Left renal cortex interstitium (tissue), 4 donors: ENCODE measurements around the gene CIAO1. TPM values are rescaled to one million over a fixed set of nuclear protein-coding genes. Genes with fewer than 3 reads are reported as not detected.
"Not testable (repeated sequence)": the region's sequence is repeated elsewhere in the genome, so short reads cannot be mapped to it uniquely, and the experiment has no call there.

ENCODE experiments used
- DNase-seq, 4 donors: peaks; one replicate each; pipeline ENCODE4 v3.0.0-alpha.2; 2013; ENCODE audit warnings: low read depth in 4 of 4, low spot score in 2 of 4, missing footprints in 1 of 4
- polyA plus RNA-seq, 4 donors: library from polyadenylated mRNA; unstranded; fragments of 120-200 nt; gene quantifications; one replicate each; pipeline ENCODE4 v1.2.1, GENCODE V29; 2013; ENCODE audit not compliant: insufficient read length in 4 of 4

The CIAO1 gene
- polyA plus RNA-seq: 10 to 100 TPM; 61.5 to 82.0 (median 72.3) TPM

DNA sequence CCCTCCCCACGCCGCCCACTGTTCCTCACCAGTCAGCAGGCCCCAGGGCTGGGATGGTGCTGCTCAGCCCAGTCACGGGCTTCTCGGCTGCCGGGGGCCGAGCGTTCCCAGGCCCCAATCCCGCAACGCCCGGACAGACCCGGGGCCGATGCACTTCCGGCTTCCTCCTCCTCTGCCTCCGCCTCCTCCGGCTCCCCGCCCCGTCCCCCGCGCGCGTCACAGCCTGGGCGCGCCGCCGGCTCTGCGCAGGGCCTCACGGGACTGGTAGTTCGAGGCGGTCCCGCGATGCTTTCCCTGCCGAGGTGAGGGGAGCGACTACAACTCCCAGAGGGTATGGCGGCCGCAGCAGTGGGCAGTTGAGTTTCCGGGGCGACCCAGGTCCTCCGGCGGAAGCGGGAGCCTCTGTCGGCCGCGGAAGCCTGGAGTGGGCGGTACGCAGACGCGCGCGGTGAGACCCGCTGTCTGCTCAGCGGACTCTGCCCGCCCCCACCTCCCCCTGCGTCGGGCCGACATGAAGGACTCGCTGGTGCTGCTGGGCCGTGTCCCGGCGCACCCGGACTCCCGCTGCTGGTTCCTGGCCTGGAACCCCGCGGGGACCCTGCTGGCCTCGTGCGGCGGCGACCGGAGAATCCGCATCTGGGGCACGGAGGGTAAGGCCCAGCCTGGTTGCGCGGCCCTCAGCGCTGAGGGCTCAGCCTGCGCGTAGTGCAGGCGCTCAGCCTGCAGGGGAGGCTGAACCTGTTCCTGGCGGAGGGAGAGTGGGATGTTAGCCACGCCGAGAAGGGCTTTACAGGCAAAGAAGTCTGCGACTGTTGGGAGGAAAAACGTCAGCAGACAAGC is at the start of gene CIAO1, which contains the start of gene TMEM127:
CIAO1 (plus strand) TSS at position 386 of the 840 bp plus-strand sequence; CDS start at position 512, 126 bp downstream.
TMEM127 (minus strand) TSS at position 158 of the 840 bp plus-strand sequence. CDS start 616 bp downstream, outside the sequence.
- peak; percentile 78 to 93 (median 89) for DNase-seq

DNA sequence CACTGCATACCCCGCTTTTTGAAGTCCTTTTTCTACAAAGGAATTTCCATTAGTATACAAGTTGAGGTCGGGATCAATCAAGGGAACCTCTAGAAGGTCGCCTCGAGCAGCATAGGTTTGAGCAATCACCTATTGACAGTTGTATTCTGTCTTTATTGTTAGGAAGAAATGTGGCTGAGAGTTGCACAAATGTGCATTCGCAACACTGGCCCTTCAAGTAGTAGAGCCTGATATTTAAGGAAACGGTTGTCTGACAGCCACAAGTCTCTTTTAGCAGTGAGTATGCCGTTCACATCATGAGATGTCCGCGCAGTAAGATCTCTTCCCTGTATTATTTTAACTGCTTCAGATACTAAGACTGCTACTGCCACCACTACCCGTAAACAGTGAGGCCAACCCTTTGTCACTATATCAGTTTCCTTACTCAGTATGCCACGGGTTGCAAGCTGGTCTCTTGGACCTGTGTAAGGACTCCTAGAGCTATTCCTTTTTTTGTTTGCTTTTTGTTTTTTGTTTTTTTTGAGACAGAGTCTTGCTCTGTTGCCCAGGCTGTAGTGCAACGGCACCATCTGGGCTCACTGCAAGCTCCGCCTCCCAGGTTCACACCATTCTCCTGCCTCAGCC is 47.4 kb upstream of the CIAO1 start:
- no peak for DNase-seq

DNA sequence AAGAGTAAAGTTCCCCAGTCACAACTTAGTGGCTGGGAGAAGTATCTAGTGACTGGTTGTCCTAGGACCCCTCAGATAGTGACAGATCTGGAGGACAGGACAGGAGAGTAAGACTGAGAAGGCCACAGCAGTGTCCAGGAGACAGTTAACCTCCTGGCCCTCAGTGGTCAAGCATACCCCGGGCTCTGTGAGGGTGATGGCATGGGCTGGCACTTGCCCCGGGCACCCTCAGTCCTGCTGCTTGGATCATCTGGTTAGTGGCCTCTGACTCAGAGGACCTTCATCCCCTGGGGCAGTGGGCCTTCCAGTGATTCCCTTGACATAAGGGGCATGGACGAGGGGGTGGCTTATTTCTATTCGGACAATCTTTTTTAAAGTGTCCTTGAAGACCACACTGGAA is 46.1 kb upstream of the CIAO1 start:
- DNase-seq: not testable (repeated sequence)

DNA sequence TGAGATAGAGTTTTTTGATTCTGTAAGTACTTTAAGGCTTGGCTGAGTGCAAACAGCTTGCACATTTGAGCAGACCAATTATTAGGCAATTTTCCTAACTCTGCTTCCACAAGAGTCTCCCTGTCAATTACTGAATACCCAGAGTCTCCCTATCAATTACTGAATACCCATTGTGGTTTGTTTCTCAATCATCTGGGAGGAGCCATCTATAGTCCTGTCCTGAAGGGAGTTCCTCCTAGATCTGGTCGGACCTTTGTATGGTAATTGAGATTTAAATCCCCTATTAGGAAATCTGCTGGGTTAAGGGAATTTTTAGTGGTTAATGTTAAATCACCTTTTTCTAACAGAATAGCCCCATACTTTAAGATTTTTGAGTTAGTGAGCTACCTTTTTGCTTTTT is 44.9 kb upstream of the CIAO1 start:
- DNase-seq: not testable (repeated sequence)

DNA sequence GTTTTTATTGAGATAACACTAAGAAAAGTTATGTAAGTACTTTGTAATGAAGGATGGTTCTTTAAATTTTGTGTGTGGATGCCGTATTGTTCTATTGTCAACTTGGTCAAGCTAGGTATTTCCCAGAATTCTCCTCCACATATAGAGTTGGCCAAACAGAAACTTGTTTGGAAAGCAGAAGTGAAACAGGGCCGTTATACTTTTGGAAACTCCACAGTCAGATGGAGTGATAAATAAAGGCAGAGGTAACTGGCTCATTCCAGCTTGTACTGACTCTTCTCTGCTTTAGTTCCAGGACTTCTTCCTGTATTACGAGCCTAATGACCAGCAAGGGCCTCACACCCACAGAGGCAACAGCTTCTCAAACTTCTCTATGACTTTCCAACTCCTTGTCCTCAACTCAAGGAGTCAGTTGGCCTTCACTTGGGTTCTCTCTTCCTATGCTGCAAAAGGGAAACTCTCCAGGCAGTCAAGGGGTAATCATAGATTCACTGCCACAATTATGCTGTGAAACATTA is 41.0 kb upstream of the CIAO1 start:
- DNase-seq: no peak

DNA sequence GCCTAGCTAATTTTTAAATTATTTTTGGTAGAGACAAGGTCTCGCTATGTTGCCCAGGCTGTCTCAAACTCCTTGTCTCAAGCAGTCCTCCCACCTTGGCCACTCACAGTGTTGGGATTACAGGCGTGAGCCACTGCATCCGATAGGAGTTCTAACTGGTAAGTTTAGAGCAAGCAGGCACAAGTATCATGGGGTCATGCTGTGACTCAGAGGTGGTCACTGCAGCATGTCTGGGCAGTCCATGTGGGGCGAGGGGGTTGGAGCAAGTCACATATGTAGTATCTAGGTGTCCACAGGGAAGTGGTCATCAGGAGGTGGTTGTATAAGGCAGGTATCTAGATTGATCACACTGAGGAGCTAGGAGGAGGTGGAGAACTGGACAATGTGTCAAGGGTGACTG is 34.7 kb upstream of the CIAO1 start:
- no peak for DNase-seq

DNA sequence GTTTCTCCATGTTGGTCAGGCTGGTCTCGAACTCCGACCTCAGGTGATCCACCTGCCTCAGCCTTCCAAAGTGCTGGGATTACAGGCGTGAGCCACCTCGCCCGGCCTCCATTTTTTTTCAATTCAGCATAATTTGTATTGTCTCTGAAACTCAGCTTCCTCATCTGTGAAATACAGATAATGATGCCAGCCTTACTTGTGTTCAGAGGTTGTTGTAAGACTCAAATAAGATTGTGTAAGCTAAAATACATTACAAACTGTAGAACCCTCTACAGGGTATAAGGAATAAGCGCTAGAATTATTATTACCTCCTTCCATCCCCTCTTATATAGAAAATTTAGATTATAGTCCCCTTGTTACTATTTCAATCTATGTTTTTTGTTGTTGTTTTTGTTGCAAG is 32.6 kb upstream of the CIAO1 start:
- DNase-seq: no peak

DNA sequence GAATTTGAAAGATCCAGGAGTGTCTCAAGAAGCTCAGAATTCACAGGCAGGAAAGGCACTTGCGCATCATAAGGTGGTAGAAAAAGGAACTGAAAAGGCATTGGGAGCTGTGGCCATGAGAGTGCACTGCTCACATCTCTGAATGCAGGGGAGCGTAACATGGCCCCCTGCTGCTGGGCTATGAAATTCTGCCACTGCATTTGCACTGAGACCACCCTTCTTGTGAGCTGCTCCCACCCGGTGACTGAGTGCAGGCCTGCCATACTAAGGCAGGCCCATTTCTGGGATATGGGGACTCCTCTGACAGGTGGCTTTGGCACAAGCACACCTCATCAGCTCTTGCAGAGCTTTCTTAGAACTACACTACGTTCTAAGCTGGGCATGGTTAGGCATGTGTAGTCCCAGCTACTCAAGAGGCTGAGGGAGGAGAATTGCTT is 32.1 kb upstream of the CIAO1 start:
- no peak for DNase-seq

DNA sequence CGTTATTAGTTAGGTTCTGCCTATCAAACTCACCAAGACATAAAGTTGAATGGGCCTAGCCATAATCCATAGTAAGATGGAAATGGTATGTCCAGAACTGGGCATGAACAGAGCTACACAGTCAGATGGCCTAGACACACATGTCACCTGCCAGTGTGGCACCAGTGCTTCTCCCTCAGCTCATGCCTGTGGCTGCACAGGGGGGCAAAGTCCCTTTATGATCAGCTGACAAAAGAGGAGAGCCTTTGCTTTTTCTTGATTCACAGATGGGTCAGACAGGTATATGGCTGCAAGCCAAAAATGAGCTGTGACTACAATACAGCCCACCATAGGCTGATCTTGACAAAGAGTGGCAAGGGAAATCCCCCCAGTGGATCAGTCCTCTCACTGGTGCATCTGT is 29.1 kb upstream of the CIAO1 start:
- DNase-seq: no peak

DNA sequence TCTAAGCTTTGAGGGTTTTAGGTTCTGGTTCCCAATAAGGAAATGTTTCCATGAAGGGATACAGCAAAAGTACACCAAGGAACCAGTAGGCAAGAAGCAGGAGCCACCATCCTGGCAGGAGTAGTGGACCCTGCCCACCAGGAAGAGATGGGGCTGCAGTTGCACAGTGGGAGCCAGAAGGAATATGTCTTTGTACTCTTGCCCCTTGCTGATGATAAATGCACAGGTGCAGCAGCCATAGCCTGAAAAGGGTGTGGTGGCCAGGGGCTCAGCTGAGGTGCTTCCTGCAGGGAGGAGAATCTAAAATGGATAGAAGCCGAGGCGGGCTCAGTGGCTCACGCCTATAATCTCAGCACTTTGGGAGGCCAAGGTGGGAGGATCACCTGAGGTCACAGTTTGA is 27.8 kb upstream of the CIAO1 start:
- no peak for DNase-seq

DNA sequence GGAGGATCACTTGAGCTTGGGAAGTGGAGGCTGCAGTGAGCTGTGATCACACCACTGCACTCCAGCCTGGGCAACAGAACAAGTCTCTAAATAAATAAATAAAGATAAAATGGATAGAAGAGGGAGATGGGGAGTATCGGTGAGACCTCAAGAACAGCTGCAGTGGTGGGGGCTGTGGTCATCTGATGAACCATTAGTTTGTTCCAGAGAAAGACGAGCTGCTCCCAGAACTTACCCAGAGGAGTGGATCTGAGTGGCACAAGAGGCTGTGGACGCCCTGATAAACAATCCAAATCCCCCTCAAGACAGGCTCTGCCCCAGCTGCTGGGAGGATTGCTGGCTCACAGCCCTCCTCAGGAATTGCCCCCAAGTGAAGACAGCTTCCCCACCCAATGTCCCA is 26.9 kb upstream of the CIAO1 start:
- no peak for DNase-seq

DNA sequence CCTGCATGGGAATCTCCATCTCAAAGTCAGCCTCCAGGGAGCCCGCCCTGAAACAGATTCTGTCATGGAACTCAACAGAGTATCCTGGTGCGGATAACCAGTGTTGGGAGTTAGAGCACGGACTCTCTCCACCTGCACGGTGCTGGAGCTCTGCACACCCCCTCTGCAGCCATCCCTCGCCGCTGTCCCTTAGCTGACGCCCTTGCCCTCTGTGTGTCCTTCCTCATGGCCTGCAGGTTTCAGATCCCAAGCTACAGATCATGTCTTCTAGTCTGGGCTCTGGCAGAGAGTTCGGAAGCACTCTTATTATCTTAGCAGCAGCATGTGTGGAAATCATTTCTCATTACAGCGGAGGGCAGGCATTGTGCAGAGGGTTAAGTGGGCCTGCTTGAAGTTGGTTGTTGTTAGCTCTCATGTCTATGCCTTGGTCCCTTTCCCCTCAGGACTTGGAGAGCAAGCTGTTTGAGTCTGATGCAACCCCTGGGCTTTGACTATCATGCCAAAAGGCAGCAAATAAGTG is 26.2 kb upstream of the CIAO1 start:
- no peak for DNase-seq

DNA sequence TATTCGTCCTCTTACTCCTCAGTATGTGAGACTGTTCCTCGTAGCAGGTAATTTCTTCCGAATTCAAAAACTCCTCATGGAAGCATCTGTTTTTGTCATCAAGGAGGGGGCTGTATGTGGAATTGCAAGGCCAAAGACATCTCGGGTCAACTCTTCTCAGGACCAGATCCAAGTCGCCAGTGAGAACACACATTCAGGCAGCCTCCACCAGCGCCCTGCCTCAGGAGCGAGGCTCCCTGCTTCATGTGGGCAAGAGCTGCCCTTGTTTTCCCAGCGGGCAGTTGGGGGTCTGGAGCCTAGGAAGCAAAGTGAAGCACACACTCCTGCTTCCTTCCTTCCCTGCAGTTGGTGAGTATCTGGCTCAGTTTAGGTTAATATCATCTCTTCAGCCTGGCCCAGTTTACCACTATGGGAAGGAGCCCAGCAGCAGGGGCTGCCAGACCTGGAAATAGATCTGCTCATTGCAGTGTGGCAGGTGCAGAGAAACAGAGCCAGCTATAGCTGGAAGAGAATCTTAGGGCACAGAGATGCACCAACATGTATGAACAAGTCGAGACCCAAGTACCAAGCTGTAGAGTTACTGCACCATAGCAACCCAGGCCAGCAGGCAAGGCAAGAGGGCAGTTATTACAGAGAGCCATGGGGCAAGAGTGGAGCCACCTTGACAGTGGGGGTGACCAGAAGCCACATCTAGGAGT is 25.5 kb upstream of the CIAO1 start:
- DNase-seq: no peak

DNA sequence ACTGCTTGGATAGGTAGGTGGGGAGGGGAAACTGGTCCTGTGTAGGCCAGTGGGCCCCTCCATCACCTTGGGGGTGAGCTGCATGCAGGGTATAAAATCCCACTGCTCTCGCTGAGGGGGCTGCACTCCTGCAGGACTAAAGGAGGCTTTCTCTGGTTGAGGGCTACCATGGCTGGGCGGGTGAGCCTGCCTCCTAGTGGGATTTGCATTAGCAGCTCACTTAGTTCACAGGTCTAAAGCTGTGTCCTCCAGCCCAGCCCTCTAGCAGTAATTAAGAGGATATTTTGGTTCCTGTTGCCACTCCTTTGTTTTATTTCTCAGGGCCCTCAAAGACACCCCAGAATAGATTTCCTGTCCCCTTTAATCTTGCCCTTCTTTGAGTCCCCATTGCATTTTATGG is 24.8 kb upstream of the CIAO1 start:
- DNase-seq: no peak

DNA sequence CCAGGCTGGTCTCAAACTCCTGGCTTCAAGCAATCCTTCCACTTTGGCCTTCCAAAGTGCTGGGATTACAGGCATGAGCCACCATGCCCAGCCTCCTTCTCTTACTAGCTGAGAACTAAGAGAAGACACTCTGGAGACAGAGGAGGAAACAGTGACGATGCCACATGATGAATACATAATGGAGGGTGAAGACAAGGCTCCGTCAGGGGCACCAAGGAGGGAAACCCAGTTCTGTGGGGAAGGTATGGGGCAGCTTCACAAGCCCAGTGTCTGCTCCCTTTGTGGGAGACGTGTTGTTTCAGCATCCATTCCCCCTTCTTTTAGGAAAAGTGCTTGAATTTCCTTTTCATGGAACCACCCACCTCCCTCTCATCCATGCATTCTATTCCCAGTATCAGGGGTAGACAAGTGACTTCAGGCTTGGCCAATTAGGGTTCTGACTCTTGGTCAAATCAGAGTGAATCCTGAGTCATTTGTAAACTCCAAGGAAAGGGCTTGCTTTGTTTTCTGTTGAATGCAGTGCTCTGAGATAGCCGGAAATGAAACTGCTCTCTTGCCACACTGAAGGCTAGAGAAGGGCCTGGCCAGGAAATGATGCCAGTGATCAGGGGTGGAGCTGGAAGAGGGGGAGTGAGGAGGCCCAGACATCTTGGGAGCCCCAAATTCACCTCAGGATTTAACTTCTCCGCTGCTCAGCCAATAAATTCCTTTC is 24.0 kb upstream of the CIAO1 start:
- DNase-seq: no peak

DNA sequence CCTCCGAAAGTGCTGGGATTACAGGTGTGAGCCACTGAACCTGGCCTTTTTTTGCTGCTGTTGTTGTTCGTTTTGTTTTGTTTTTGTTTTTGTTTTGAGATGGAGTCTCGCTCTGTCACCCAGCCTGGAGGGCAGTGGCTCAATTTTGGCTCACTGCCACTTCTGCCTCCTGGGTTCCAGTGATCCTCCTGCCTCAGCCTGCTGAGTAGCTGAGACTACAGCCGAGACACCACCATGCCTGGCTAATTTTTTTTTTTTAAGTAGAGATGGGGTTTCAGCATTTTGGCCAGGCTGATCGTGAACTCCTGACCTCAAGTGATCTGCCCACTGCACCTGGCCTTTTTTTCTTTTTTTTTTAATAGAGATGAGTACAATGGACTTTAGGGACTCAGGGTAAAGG is 22.2 kb upstream of the CIAO1 start:
- DNase-seq: no peak

DNA sequence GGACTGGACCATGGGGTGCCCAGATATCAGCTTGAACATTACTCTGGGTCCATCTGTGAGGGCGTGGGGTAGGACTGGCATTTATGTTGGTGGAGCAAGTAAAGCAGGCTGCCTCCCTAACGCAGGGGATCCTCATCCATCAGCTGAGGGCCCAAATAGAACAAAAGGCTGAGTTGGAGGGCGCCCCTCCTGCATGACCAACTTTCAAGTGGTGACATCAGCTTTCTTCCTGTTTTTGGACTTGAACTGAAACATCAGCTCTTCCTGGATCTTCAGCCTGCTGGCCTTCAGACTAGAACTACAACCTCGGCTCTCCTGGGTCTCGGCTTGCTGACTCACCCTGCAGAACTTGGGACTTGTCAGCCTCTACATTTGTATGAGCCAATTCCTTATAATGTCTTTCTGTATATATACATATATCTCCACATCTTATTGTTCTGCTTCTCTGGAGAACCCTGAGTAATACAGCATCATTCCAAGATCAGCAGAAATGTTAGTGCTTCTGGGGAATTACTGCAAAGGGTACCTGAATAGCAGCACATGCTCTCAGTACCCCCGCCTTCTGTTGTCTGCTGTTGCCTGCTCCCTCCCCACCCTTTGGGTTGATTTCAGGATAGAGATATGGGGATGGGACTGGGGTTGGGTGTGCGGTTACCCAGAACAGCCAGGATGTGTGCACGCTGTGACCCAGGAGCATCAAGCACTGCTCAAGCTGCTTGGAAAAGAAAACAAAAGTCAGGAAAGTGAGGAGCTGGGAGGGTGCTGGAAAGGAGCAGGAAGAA is 20.2 kb upstream of the CIAO1 start:
- DNase-seq: no peak

DNA sequence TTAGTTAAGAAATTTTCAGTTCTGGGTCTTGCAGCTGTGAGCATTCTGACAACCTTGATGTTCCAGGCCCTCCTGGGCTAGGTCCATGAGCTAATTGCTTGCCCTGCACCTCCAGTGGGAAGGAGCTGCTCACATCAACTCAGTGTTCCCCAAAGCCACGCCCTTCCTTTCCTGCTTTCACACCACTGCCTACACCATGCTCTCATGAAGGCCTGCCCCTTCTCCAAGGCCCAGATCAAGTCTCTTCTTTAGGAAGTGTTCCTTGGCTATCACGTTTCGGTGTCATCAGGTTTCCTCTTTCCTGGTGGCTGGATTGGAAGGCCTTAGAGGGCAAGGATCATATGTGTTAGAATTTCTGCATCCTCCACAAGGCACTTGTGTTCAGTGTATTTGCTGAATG is 19.0 kb upstream of the CIAO1 start:
- DNase-seq: no peak

DNA sequence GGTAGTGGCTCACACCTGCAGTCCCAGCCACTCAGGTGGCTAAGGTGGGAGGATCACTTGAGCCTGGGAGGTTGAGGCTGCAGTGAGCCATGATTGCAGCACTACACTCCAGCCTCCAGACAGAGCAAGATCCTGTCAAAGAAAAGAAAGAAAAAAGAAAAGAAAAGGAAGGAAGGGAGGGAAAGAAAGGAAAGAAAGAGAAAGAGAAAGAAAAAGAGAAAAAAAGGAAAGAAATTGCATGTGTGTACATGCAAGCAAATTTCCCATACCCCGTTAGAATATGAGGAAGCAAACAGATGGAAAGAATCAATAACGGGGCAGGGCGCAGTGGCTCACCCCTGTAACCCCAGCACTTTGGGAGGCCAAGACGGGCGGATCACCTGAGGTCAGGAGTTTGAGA is 18.1 kb upstream of the CIAO1 start:
- no peak for DNase-seq
